Activated CD8-positive, alpha-beta T cell treated with anti-CD3 and anti-CD28 coated beads, Interleukin-2, amount 10 ng/mL, durations not matched to agents 7 days and 5 days (primary cell): ENCODE data around the gene TMEM139. TPM values are rescaled to one million over a fixed set of nuclear protein-coding genes. Genes with fewer than 3 reads are reported as not detected.
A peak's percentile ranks its signal among the peaks of the same experiment; 100 is the strongest.

Source experiments
- ATAC-seq: fragments of 150-1000 bp; cut with Tn5 transposase; one replicate; pipeline ENCODE4 v1.10.0; 2021; ENCODE audit warnings: moderate library complexity
- CTCF ChIA-PET: fragments of 350-600 bp; sonication (Branson Sonifier 250); formaldehyde crosslinking; loops from one replicate; lab custom pipeline; 2021; ENCODE audit warnings: antibody characterized with exemption; lab: Charles Lee
- POLR2A ChIA-PET: fragments of 350-600 bp; sonication (Branson Sonifier 250); formaldehyde crosslinking; loops from one replicate; lab custom pipeline; 2021; ENCODE audit warnings: antibody characterized with exemption; lab: Charles Lee
- DNase-seq: peaks from one replicate; pipeline ENCODE4 v3.0.0-alpha.2; 2020
- H3K27ac Mint-ChIP-seq: one replicate; pipeline ENCODE4 v1.8.0; 2021; ENCODE audit warnings: mild to moderate bottlenecking, mixed read lengths
- H3K27me3 Mint-ChIP-seq: one replicate; pipeline ENCODE4 v1.8.0; 2021; ENCODE audit warnings: low read depth, mixed read lengths
- H3K36me3 Mint-ChIP-seq: one replicate; pipeline ENCODE4 v1.8.0; 2021; ENCODE audit warnings: low read depth, mixed read lengths
- H3K4me1 Mint-ChIP-seq: one replicate; pipeline ENCODE4 v1.8.0; 2021; ENCODE audit warnings: low read depth, mixed read lengths
- H3K4me3 Mint-ChIP-seq: one replicate; pipeline ENCODE4 v1.8.0; 2021; ENCODE audit warnings: mild to moderate bottlenecking, mixed read lengths
- H3K9me3 Mint-ChIP-seq: one replicate; pipeline ENCODE4 v1.8.0; 2022; ENCODE audit warnings: mixed read lengths; ENCODE audit not compliant: insufficient read depth
- total RNA-seq, 2 experiments: library from RNA; stranded (reverse); gene quantifications; one replicate each; pipeline ENCODE4 v1.2.3, GENCODE V29; 2021

The TMEM139 gene
- total RNA-seq, 2 experiments from 2014 or later: 0.29 to 0.65 TPM

- H3K4me3 Mint-ChIP-seq: peak overlapping the region; percentile 61
- H3K27me3 Mint-ChIP-seq: no peaks in the 10 kb centered on the region
- peak overlapping the region; percentile 75 for H3K27ac Mint-ChIP-seq
- CTCF ChIA-PET: interaction anchor here (0.8 to 4.0 kb wide), 15 partner anchors 9 to 137 kb away, joined by 3 to 36 read pairs (median 4); partner anchors contain the start of genes CASP2 and GSTK1
- no peaks in the 10 kb centered on the region for H3K36me3 Mint-ChIP-seq
- peaks cover 42% of the 10 kb centered on the region for H3K4me1 Mint-ChIP-seq
- POLR2A ChIA-PET: interaction anchor here (0.7 to 2.6 kb wide), 14 partner anchors 8 to 699 kb away, joined by 3 to 34 read pairs (median 4); partner anchors contain the start of gene GSTK1
- H3K9me3 Mint-ChIP-seq: no peaks in the 10 kb centered on the region
- DNase-seq (no peak), ATAC-seq (peak; percentile 78)
Measured at GRCh38 chr7:143279186-143280098, 5.3 kb upstream of the TMEM139 start.

- no peak for ATAC-seq
- H3K9me3 Mint-ChIP-seq: no peaks in the 10 kb centered on the region
- no peaks in the 10 kb centered on the region for H3K27me3 Mint-ChIP-seq
- POLR2A ChIA-PET: interaction anchor here (0.7 to 2.6 kb wide), 11 partner anchors 7 to 448 kb away, joined by 3 to 34 read pairs (median 4); partner anchors contain the start of gene GSTK1
- CTCF ChIA-PET: interaction anchor here (0.8 to 4.0 kb wide), 13 partner anchors 8 to 137 kb away, joined by 3 to 36 read pairs (median 4); partner anchors contain the start of genes CASP2 and GSTK1
- peak overlapping the region; percentile 75 for H3K27ac Mint-ChIP-seq
- H3K4me1 Mint-ChIP-seq: peaks cover 45% of the 10 kb centered on the region
- H3K36me3 Mint-ChIP-seq: no peaks in the 10 kb centered on the region
- peak overlapping the region; percentile 61 for H3K4me3 Mint-ChIP-seq
- no peak for DNase-seq
Measured at GRCh38 chr7:143280160-143280559, 4.6 kb upstream of the TMEM139 start.

GRCh38 chr7:143280566-143280965 is 4.2 kb upstream of the TMEM139 start:
- ATAC-seq (no peak), DNase-seq (no peak)
- Mint-ChIP-seq H3K9me3 (no peaks in the 10 kb centered on the region), H3K27ac (peak overlapping the region; percentile 75), H3K27me3 (no peaks in the 10 kb centered on the region), H3K4me1 (peaks cover 45% of the 10 kb centered on the region), H3K4me3 (peak overlapping the region; percentile 61), H3K36me3 (no peaks in the 10 kb centered on the region)
- CTCF ChIA-PET: interaction anchor here (0.9 to 4.0 kb wide), 8 partner anchors 16 to 136 kb away, joined by 3 to 36 read pairs (median 6); partner anchors contain the start of gene GSTK1
- POLR2A ChIA-PET: interaction anchor here (0.6 to 2.6 kb wide), 6 partner anchors 10 to 449 kb away, joined by 3 to 34 read pairs (median 4); partner anchors contain the start of gene GSTK1

- ChIA-PET POLR2A (no interaction called here), CTCF (interaction anchor here (1.0 to 4.0 kb wide), 5 partner anchors 17 to 41 kb away, joined by 3 to 36 read pairs (median 31); partner anchors contain the start of gene GSTK1)
- H3K4me3 Mint-ChIP-seq: no peak overlapping the region
- H3K4me1 Mint-ChIP-seq: peaks cover 45% of the 10 kb centered on the region
- peaks cover 1% of the 10 kb centered on the region for H3K36me3 Mint-ChIP-seq
- no peaks in the 10 kb centered on the region for H3K27me3 Mint-ChIP-seq
- DNase-seq: no peak
- peaks cover under 1% of the 10 kb centered on the region for H3K9me3 Mint-ChIP-seq
- ATAC-seq: no peak
- no peak overlapping the region for H3K27ac Mint-ChIP-seq
Measured at GRCh38 chr7:143281529-143281928, 3.2 kb upstream of the TMEM139 start.

- H3K9me3 Mint-ChIP-seq: peaks cover 4% of the 10 kb centered on the region
Measured at GRCh38 chr7:143282124-143282523, 2.6 kb upstream of the TMEM139 start.

GRCh38 chr7:143283381-143283780 is 1.4 kb upstream of the TMEM139 start:
- ChIA-PET POLR2A (interaction anchor here (1.9 kb wide), 1 partner anchor 20 kb away, joined by 4 read pairs; the partner anchor contains the start of gene GSTK1), CTCF (interaction anchor here (1.0 to 1.9 kb wide), 7 partner anchors 16 to 97 kb away, joined by 3 to 16 read pairs (median 4); partner anchors contain the start of gene GSTK1)
- ATAC-seq: no peak
- Mint-ChIP-seq H3K36me3 (peaks cover 12% of the 10 kb centered on the region), H3K4me3 (no peak overlapping the region), H3K27ac (peak overlapping the region; percentile 43), H3K9me3 (peaks cover 12% of the 10 kb centered on the region), H3K27me3 (no peaks in the 10 kb centered on the region), H3K4me1 (peaks cover 61% of the 10 kb centered on the region)
- DNase-seq: no peak

More at GRCh38 chr7:143282124-143282523, 2.6 kb upstream of the TMEM139 start:
- no peak for DNase-seq
- H3K4me3 Mint-ChIP-seq: no peak overlapping the region
- POLR2A ChIA-PET: no interaction called here
- H3K27me3 Mint-ChIP-seq: no peaks in the 10 kb centered on the region
- peaks cover 51% of the 10 kb centered on the region for H3K4me1 Mint-ChIP-seq
- no peak overlapping the region for H3K27ac Mint-ChIP-seq
- ATAC-seq: no peak
- CTCF ChIA-PET: interaction anchor here (1.0 to 3.3 kb wide), 7 partner anchors 17 to 98 kb away, joined by 3 to 36 read pairs (median 4); partner anchors contain the start of gene GSTK1
- peaks cover 6% of the 10 kb centered on the region for H3K36me3 Mint-ChIP-seq

GRCh38 chr7:143285470-143285778 is 666 bp downstream of the TMEM139 start:
- ATAC-seq: no peak
- POLR2A ChIA-PET: no interaction called here
- peaks cover 29% of the 10 kb centered on the region for H3K36me3 Mint-ChIP-seq

GRCh38 chr7:143285806-143286521 is 1.2 kb downstream of the TMEM139 start:
- Mint-ChIP-seq H3K27me3 (no peaks in the 10 kb centered on the region), H3K27ac (no peak overlapping the region), H3K4me3 (no peak overlapping the region), H3K9me3 (peaks cover 12% of the 10 kb centered on the region), H3K4me1 (peaks cover 54% of the 10 kb centered on the region), H3K36me3 (peaks cover 34% of the 10 kb centered on the region)
- ChIA-PET POLR2A (interaction anchor here (1.0 to 2.7 kb wide), 2 partner anchors 23 to 30 kb away, joined by 4 to 8 read pairs; partner anchors contain the start of gene GSTK1), CTCF (interaction anchor here (1.2 to 2.5 kb wide), 3 partner anchors 13 to 45 kb away, joined by 3 to 29 read pairs (median 13); partner anchors contain the start of gene GSTK1)
- ATAC-seq: no peak
- DNase-seq: no peak

More at GRCh38 chr7:143285470-143285778, 666 bp downstream of the TMEM139 start:
- peaks cover 55% of the 10 kb centered on the region for H3K4me1 Mint-ChIP-seq
- H3K4me3 Mint-ChIP-seq: no peak overlapping the region
- H3K27me3 Mint-ChIP-seq: no peaks in the 10 kb centered on the region
- DNase-seq: no peak
- CTCF ChIA-PET: no interaction called here
- H3K27ac Mint-ChIP-seq: no peak overlapping the region
- H3K9me3 Mint-ChIP-seq: peaks cover 12% of the 10 kb centered on the region

- CTCF ChIA-PET: interaction anchor here (1.1 to 2.5 kb wide), 4 partner anchors 13 to 129 kb away, joined by 3 to 29 read pairs (median 8); partner anchors contain the start of gene GSTK1
- peaks cover 39% of the 10 kb centered on the region for H3K36me3 Mint-ChIP-seq
- H3K9me3 Mint-ChIP-seq: peaks cover 12% of the 10 kb centered on the region
- H3K4me1 Mint-ChIP-seq: peaks cover 58% of the 10 kb centered on the region
- ATAC-seq (no peak), DNase-seq (no peak)
- H3K27me3 Mint-ChIP-seq: no peaks in the 10 kb centered on the region
- POLR2A ChIA-PET: interaction anchor here (0.6 to 2.7 kb wide), 4 partner anchors 23 to 47 kb away, joined by 3 to 8 read pairs (median 4); partner anchors contain the start of gene GSTK1
- no peak overlapping the region for H3K4me3 Mint-ChIP-seq
- H3K27ac Mint-ChIP-seq: peak overlapping the region; percentile 39
Measured at GRCh38 chr7:143286522-143286890, 1.7 kb downstream of the TMEM139 start.

- peaks cover 56% of the 10 kb centered on the region for H3K4me1 Mint-ChIP-seq
- no peaks in the 10 kb centered on the region for H3K27me3 Mint-ChIP-seq
- POLR2A ChIA-PET: interaction anchor here (0.6 to 2.7 kb wide), 14 partner anchors 8 to 120 kb away, joined by 3 to 17 read pairs (median 5); partner anchors contain the start of gene GSTK1
- CTCF ChIA-PET: interaction anchor here (1.0 to 2.5 kb wide), 13 partner anchors 8 to 128 kb away, joined by 3 to 29 read pairs (median 5); partner anchors contain the start of gene GSTK1
- DNase-seq: no peak
- H3K9me3 Mint-ChIP-seq: peaks cover 12% of the 10 kb centered on the region
- peak overlapping the region; percentile 94 for H3K27ac Mint-ChIP-seq
- no peak for ATAC-seq
- peak overlapping the region; percentile 93 for H3K4me3 Mint-ChIP-seq
- peaks cover 46% of the 10 kb centered on the region for H3K36me3 Mint-ChIP-seq
Measured at GRCh38 chr7:143287339-143287934, 2.7 kb downstream of the TMEM139 start.
